Amygdala (tissue), 56 donors: ENCODE data around the gene RARRES2.

ENCODE experiments used
- DNase-seq, 56 donors: peaks; one replicate each; lab custom pipeline; 2025; lab: John Stamatoyannopoulos, UW

The RARRES2 gene

DNA sequence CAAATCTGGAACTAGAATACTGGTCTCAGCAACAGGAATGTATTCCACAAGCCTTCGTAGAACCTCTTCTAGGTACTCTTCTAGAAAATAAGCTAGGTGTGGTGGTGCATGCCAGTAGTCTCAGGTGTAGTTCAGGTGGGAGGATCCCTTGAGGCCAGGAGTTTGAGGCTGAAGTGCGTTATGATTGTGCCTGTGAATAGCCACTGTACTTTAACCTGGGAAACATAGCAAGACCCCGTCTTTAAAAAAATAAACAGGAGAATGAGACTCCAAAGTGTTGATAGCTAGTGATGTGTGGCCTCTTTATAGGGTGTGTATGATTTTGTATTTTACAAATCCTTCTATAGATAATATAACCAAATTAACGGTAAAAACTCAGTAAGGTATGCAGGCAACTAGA, 36.2 kb upstream of the RARRES2 start:
- DNase-seq, result no peak

DNA sequence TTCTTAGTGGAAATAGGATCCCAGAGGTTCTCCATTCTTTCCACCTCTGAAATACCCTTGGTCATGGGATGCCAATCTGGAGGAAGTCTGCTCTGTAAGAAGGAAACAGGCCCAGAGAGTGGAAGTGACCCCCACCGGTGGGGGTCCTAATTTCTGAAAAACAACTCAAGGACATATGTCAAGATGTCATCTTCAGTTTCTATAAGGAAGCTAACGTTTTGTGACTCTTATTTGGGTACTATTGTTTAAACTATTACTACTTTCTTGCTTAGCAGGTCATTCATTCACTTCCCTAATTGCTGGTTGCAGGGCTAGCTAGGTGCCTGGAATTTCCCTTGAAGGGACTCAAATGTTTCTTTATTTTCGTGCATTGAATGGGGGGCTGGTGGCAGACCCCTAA, 35.8 kb upstream of the RARRES2 start:
- DNase-seq, result no peak

DNA sequence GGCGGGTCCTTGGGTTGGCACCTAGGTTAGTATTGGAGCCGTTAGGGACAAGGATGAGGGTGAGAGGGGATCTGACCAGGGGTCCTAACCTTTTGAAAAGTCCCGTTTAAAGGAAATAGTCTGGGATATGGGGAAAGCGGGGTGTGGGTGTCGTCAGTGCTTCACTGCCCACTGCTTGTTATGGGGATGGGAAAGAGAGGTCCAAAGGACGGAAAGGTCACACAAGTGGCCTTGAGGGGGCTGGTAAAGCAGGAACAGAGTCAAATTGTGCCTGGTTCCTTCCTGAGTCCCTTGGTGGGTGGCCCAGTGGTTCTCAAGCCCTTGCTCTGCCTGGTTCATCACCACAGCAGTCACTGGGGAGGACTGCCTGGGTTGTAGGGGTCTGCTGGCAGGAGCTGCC, 35.1 kb upstream of the RARRES2 start:
- DNase-seq, result no peak

DNA sequence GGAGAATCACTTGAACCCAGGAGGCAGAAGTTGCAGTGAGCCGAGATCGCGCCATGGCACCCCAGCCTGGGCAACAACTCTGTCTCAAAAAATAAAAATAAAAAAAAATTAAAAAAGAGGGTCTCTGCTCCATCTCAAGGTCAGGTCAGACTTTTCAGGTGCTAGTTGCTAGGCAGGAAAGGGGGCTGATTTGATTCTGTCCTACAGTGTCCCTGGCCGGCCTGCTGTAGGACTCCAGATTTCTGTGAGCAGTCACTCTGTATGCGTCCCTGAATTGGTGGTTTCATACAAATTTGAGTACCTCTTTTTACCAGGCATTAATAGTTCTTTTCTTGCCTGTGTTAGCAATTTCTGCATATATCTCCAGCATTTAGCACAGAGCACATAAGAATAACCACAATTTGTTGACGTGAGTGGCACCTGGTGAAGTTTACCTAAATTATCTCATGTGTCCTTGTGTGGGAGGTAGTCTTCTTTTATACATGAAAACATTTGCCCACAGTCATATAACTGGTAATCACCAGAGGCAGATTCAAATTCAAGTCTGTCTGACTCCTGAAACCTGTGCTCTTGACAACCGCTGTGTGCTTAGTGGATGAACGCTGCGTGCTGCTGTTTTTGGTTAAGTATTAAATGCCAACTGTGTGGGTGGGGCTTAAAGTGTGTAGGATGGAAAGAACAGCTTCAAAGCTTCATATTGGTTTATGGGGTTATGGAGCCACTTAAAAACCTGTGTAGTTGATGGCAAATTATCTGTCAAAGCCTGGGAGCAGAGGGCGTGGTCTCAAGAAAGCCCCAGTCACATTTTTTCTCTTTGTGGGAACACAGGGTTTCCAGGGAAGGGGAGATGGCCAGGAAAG, 34.5 kb upstream of the RARRES2 start:
- DNase-seq, result peak in 1 of 56 donors; percentile 45

DNA sequence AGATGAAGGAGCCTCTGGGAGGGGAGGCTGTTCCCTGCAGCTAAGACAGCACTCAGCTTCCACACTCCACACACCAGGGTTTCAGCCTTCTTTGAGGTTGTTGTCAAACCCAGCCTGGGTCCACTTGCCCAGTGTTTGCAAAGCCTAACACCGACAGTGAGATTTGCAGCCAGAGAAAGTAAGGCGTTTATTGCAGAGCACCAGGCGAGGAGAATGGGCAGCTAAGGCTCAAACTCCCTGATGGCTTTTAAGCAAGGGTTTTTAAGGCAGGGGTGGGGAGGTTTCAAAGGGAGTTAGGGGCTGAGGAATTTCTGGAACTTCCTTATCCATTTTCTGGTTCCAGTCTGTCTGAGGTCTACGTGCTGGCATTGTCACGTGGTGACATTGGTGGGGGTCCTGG, 33.0 kb upstream of the RARRES2 start:
- DNase-seq, result no peak

DNA sequence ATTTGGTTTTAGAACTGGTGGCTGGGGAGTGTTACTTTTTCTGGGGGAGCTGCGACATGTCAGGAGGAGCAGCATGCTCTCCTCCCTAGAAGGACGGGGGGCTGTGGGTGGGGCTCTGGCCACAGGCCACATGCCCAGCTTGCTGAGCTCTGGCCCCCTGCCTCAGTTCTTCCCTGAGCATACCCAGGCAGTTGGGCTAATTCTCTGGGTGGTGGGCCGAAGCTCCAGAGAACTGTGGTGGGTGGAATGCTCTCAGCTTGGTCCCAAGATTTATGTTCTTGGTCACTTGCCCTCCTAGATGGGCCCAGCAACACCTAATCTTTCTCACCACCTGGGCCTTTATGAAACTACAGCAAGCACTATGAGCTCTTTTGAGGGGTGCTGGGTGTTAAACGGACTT, 32.6 kb upstream of the RARRES2 start:
- no peak for DNase-seq

DNA sequence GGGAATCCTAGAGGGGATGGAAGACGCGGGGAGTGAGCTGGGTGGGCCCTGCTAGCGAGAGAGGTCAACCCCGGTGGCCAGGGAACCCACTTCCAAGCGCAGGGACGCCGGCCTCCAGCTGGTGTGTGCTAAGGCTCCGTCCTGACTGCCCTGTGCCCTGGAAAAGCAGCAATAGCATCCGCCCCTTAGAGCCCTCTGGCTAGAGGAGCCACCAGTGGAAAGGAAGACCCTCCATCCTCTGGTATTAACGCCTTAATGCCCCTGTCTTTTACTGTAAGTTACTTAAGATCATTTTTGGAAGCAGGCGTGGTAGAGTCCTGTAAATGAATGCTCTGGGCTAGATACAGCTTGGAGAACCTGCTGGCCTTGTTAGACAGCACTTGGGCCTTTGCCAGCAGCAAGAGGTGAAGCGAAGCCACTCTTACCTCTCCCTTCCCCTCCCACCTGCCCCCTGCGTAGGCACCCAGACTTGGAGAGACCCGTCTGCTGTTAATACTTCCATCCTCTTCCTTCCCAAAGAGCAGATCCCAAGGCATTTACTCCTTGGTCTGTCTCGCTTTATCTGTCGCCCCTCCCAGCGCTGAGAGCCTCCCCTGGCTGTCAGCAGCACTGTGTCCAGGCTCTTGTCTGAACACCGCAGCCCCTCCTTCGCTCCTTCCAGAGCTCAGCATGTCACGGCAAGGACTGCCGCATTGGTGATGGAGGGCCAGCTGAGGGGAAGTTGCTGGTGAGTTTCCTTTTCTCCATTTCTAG, 31.8 kb upstream of the RARRES2 start:
- DNase-seq, result no peak

DNA sequence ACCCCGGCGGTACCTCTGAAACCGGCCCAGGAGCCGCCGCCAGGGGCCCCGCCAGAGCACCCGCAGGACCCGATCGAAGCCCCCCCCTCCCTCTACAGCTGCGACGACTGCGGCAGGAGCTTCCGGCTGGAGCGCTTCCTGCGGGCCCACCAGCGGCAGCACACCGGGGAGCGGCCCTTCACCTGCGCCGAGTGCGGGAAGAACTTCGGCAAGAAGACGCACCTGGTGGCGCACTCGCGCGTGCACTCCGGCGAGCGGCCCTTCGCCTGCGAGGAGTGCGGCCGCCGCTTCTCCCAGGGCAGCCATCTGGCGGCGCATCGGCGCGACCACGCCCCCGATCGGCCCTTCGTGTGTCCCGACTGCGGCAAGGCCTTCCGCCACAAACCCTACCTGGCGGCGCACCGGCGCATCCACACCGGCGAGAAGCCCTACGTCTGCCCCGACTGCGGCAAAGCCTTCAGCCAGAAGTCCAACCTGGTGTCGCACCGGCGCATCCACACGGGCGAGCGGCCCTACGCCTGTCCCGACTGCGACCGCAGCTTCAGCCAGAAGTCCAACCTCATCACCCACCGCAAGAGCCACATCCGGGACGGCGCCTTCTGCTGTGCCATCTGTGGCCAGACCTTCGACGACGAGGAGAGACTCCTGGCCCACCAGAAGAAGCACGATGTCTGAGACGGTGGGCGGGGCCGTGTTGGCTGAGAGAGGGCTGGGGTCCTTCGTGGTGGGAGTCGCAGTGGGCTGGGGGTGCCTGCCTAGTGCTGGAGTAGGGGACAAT, 31.0 kb upstream of the RARRES2 start:
- no peak for DNase-seq

DNA sequence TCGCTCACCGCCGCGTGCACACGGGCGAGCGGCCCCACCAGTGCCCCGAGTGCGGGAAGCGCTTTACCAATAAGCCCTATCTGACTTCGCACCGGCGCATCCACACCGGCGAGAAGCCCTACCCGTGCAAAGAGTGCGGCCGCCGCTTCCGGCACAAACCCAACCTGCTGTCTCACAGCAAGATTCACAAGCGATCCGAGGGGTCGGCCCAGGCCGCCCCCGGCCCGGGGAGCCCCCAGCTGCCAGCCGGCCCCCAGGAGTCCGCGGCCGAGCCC, 30.5 kb upstream of the RARRES2 start:
- DNase-seq, result no peak

DNA sequence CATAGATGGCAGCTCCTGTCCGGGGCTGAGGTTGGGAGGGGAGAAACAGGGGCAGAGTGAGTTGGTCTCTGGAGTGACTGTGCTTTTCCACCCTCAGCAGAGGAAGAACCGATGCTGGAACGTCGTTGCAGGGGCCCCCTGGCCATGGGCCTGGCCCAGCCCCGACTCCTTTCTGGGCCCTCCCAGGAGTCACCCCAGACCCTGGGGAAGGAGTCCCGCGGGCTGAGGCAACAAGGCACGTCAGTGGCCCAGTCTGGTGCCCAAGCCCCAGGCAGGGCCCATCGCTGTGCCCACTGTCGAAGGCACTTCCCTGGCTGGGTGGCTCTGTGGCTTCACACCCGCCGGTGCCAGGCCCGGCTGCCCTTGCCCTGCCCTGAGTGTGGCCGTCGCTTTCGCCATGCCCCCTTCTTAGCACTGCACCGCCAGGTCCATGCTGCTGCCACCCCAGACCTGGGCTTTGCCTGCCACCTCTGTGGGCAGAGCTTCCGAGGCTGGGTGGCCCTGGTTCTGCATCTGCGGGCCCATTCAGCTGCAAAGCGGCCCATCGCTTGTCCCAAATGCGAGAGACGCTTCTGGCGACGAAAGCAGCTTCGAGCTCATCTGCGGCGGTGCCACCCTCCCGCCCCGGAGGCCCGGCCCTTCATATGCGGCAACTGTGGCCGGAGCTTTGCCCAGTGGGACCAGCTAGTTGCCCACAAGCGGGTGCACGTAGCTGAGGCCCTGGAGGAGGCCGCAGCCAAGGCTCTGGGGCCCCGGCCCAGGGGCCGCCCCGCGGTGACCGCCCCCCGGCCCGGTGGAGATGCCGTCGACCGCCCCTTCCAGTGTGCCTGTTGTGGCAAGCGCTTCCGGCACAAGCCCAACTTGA, 29.9 kb upstream of the RARRES2 start:
- no peak for DNase-seq

DNA sequence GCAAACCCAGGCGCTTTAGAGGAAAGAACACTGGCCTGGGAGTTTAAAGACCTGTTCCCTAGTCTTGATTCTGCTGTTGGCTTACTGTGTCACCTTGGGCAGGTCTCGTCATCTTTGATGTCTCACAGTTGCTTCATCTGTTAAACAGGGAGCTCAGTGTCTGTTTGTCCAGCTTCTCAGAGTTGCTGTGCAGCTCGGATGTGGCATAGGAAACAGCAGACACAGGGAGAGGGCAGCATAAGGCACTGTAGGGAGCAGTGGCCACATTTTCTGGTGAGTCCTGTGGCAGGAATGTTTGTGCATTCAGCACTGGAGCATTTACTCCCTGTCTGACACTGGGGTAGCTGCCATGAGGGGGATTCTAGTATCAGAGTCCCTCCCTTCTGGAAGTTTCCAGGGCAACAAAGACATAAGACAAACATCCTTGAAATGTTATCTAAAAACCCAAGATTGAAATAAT, 29.2 kb upstream of the RARRES2 start:
- no peak for DNase-seq

DNA sequence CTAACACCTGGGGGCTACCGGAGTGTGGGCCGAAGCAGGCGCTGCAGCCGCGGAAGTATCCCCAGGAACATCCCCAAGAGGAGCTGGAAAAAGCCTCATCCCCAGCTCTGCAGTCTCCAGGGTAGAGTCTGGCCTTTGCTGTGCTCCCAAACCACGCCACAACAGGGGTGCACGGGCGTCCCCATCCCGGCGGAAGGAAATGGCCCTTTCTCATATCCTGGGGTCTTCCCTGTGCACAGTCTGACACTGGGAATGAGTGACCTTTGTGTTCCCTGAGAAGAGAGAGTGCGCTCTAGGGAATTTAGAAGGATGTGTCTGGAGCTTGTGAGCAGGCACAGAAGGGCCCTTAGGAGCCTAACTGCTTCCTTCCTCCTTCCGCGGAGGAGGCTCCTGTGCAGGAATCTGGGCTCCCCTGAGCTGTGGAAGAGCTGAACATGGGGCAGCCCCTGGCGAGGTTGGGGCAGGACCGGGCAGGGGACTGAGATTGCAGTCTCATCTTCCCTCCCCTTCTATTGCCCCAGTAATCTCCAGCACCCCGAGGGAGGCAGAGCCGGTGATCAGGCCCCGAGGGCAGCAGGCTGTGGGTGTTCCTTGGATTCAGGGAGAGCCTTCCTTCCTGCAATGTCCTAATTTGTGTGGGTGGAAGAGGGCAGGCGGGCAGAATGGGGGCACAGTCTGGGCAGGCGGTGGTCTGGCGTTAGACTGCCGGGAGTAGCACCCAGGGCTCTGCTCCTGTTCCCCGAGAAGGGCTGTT, 28.5 kb upstream of the RARRES2 start:
- DNase-seq, result no peak

DNA sequence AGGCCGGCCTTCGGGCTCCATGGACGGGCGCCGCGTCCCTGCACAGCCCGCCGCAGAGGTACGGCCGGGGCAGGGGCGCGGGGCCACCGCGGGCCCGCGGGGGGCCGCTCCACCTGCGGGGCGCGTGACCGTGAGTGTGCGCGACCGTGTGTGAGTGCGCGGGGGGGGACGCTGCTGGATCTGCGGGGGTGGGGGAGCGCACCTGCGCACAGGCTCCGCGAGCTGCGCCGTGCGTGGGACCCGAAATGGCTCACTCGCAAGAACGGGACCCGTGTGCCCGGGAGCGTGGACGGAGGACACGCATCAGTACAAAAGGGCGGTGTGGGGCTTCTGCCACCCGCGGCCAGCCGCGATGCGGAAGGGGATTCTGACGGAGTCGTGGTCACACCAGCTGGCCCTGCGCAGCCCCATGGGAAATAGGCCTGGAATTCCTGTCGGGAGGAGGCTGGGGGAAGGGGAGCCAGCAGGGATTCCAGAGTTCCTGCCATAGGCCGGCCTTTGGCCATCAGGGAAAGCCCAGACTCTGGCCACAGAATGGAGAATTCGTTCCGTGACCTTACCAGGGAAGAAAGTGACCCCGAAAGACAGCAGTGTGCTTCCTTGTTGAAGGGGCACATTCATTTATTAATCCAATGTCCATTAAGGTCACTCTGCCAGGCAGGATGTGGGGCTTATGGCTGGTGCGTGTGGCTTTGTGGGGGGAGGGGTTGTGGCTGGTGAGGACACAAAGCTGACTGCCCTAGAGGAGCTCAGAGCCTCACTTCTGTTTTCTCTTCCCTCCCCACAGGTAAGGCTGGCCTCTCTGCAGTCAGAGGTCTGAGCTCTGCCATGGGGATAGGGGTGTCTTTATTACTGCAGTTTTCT, 27.7 kb upstream of the RARRES2 start:
- peak in 32 of 56 donors; percentile 47 to 86 (median 69) for DNase-seq

DNA sequence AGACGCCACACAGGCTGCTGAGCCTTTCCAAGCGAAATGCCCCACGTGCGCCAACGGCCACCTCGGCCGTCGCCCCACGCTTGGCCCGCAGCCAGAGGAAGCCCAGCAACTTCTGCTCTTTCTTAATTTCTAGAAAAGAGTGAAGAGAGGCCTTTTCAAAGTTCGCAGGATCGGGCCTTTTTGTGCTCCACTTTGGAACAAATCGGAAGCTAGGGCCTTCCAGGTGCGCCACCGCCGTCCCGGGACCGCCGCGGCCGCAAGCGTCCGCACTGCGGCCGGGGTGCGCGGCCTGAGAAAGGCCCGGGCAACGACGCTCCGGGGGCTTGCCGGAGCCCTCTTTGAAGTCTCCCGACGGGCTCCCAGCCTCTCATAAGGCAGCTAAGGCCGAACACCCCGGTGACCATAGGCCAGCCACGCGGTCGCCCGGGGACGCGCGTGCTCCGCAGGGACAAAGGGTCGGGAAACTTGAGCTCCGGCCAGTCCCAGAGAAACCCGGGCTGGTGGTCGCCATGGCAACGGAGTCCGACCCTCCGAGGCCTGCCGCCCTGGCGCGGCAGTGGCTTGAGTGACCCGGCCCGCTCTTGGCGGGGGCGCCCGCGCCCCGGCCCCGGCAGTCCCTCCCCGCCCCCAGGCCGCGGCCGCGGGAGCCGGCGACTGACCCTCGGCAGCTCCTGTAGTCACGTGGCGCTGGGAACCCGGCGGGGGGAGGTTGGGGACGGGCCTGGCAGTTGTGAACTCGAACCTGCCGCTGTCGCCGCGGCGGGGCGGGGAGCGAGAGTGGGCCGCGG, 26.9 kb upstream of the RARRES2 start, which contains the start of gene REPIN1:
Gene REPIN1, plus strand, starts transcription at position 727 of the 788 bp plus-strand sequence. CDS start 890 bp downstream, outside the sequence.
- DNase-seq, result peak in 53 of 56 donors; percentile 46 to 92 (median 83)

DNA sequence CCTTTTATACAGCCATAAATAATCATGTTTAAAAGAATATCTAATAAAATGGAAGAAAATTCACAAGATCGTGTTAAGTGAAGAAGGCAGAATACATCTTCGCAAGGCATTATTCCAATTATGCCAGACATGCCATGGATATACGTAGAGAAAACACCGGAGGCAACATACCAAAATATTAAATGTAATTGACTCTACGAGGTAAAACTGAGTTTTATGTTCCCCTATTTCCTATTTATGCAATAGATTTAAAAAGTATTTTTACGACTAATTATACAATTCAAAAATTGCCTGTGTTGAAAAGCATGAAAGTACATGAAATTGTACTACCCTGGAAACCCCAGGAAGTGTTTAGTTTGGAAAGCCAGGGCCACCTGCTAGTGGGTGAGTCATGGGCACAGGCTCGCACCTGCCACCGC, 26.3 kb upstream of the RARRES2 start:
- DNase-seq, result no peak

DNA sequence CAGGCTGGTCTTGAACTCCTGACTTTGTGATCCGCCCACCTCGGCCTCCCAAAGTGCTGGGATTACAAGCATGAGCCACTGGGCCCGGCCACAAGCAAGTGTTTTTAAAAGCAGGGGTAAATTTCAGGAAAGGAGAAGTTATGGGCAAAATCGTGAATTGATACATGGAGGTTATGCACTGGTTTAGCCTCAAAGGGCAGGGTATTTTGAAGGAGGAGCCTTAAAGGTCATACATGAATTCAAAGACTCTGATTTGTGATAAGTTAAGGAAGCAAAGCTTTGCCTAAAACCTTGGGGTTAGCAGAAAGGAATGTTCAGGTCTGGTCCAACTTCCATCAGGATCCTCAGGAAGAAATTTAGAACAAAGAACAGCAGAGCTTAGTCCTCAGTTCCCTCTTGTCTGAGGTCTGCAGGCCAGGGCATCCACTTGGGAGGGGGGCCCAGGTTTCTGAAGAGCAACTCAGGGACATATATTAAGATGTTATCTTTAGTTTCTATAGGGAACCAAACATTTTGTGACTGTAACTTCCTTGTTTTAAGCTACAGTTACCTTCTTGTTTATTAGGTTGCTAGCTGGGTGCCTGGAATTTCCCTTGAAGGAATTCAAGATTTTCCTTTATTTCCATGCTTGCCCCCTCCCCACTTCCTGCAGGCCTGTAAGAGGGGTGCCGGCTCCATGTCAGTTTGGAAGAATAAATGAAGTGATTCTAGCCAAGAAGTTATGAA, 24.4 kb upstream of the RARRES2 start:
- no peak for DNase-seq

DNA sequence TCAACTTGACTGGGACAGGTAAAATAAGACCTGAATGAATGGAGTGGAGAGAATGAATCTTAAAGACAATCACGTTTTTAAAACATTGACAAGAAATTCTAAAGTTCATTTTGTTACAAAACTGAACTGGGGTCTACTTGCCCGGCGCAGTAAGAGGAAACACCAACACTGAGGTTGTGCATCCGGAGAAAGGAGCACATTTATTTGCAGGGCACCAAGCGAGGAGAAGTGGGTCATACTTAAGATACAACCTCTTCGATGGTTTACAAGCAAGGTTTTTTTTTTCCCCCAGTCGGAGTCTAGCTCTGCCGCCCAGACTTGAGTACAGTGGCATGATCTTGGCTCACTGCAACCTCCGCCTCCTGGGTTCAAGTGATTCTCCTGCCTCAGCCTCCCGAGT, 23.8 kb upstream of the RARRES2 start:
- DNase-seq, result no peak
